ENCODE results near the gene CDK11B.

The CDK11B gene

GRCh38 chr1:1627261-1627828 lies 31.5 kb downstream of the CDK11B start:
- no peak for DNase-seq (ENCODE audit: low read depth)

- no peak for DNase-seq (ENCODE audit: low read depth)
Observed at GRCh38 chr1:1626207-1627141, 32.3 kb downstream of the CDK11B start.

- DNase-seq (ENCODE audit: low read depth), result no peak
Observed at GRCh38 chr1:1625824-1626206, 33.0 kb downstream of the CDK11B start.

DNA sequence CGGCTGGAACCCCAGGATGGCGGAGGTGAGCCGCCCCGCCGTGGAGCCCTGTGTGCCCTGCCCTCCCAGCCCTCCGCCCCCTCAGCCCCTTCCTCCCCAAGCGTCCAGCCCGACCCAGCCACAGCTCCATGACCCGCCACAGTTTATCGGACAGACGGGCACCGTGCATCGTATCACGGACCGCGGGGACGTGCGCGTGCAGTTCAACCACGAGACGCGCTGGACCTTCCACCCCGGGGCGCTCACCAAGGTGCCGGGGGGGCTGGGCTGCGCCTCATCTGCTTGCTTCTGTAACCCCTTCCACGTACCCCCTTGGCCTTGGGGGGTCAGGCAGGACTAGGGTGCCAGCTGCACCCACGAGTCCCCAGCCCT lies 33.4 kb downstream of the CDK11B start:
- no peak for DNase-seq (ENCODE audit: low read depth)

DNA sequence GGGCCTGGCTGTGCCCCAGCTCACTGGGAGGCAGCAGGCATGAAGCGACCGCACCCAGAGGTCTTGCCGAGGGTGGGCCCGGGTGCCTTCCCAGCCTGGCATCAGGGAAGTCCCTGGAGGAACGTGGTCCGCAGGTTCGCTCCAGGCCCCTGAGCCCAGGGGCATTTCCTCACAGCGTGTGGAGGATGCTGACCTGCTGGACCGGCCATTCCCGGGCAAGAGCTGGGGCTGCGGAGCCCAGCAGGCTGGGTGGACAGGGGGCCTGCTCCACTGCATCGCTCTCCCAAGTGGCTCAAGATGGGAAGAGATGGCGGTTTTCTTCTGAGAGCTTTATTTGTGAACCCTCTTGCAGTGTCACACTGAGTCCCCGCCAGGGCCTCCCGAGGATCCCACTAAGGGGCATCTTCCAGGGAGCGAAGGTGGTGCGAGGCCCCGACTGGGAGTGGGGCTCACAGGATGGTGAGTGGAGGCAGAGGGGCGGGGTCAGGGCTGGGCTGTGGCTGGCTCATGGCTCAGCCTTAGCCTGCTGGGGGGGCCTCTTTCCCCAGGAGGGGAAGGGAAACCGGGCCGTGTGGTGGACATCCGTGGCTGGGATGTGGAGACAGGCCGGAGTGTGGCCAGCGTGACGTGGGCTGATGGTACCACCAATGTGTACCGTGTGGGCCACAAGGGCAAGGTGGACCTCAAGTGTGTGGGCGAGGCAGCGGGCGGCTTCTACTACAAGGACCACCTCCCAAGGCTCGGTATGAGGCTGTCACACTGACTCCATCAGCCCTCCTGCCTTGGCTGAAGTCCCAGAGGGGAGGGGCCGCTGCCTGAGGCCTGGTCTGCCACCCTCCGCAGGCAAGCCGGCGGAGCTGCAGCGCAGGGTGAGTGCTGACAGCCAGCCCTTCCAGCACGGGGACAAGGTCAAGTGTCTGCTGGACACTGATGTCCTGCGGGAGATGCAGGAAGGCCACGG lies 34.1 kb downstream of the CDK11B start:
- no peak for DNase-seq (ENCODE audit: low read depth)

- DNase-seq (ENCODE audit: low read depth), result no peak
Observed at GRCh38 chr1:1623631-1624442, 35.0 kb downstream of the CDK11B start.

DNA sequence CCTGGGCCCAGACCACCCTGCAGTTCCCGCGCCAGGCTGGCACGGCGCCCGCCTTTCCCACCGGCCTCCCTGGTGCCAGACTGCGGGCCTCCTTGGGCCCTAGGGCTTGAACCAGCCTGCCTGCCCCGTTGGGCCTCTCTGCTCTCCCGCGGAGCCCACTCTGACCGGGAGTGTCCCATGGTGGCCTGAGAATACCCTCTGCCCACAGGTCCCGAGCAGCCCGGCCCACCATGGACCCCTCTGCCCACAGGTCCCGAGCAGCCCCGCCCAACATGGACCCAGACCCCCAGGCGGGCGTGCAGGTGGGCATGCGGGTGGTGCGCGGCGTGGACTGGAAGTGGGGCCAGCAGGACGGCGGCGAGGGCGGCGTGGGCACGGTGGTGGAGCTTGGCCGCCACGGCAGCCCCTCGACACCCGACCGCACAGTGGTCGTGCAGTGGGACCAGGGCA lies 35.6 kb downstream of the CDK11B start:
- no peak for DNase-seq (ENCODE audit: low read depth)

- DNase-seq (ENCODE audit: low read depth), result no peak
Observed at GRCh38 chr1:1622788-1623094, 36.1 kb downstream of the CDK11B start.

GRCh38 chr1:1622010-1622787 lies 36.6 kb downstream of the CDK11B start:
- DNase-seq (ENCODE audit: low read depth), result no peak

DNA sequence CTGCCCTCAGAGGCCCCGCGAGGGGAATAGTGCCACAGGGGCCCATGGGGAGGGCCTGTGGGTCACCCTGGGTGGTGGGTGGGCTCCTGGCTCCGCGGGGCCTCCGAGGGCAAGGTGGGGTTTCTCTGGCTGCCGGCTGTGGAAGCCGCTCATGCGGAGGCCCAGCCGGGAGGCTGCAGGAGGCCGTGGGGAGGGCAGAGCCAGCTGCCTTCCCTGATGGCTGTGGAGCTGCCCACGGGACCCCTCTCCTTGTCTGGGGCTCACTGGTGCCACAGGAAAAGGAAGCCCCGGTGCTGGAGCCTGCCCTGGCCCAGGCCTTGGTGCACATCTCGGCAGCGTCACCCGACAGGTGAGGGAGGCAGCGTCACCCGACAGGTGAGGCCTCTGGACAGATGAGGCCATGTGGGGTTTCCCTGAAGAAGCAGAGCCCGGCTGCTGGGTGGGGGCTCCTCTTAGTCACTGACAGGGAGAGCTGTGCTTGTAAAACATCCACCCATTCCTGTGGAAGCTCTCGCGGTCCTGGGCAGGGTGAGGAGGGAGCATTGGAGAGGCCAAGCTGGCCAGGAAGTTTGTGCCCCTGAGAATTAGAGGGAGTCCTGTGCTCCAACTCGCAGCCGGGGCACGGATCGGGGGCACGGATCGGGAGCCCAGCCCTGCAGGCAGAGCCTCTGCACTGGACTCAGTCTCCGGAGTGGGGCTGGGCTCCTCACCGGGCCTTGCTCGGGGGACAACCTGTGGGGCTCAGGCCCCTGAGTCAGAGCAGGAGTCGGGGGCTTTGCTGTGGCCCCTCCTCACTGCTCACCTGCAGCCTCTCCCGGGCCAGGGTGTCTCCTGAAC lies 37.4 kb downstream of the CDK11B start:
- DNase-seq (ENCODE audit: low read depth), result no peak

DNA sequence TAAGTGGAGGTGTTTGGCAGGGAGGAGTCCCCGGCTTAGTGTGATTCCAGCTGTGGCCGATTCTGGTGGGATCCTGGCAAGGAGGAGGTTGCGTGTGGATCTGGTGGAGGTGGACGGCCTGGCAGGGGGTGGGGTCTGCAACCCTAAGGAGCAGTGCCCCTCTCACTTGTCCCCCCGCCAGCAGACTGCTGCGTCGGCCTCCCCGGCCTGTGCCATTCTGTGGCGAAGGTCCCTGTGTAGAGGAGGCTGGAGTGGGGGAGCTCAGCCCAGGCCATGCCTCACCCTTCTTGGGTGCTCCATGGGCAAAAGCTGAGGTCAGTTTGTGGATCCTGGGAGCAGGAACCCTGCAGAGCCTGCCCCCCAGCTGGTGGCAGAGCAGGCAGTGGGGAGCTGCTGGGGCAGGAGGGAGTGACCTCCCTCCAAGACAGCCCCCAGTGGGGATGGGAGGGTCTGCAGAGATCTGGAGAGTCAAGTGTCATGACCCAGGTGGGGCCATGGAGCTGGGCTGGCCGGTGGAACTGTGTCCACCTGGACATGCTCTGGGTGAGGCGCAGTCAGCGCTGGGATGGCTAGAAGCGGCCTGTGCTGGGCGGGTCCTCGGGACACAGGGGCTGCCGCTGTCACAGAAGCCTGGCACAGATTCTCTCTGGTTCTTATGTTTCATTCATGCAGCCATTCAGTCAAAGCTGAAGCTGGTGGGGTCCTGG lies 38.2 kb downstream of the CDK11B start:
- no peak for DNase-seq (ENCODE audit: low read depth)

GRCh38 chr1:1619917-1620361 lies 38.9 kb downstream of the CDK11B start:
- DNase-seq (ENCODE audit: low read depth), result no peak

- no peak for DNase-seq (ENCODE audit: low read depth)
Observed at GRCh38 chr1:1618396-1619068, 40.3 kb downstream of the CDK11B start.

- DNase-seq (ENCODE audit: low read depth), result no peak
Observed at GRCh38 chr1:1617925-1618324, 40.9 kb downstream of the CDK11B start.

DNA sequence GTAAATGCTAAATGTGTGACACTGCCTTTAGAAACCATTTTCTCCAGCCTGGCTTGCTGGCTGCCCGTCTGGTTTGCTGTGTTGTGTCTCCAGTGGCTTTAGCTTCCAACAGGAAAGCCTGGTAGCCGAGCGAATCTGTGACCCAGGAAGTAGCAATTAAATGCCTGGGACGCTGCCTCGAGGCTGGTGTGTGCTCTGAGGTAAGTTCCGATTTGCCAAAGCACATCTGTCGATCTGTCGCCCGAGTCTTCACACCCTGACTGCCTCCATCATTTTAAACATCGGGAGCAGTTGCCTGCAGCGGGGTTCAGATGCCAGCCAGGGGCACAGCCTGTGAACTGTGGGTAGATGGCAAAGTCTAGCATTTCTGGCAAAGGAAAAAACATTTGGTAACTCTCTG lies 41.3 kb downstream of the CDK11B start:
- no peak for DNase-seq (ENCODE audit: low read depth)

- DNase-seq (ENCODE audit: low read depth), result no peak
Observed at GRCh38 chr1:1616838-1617237, 42.0 kb downstream of the CDK11B start.

DNA sequence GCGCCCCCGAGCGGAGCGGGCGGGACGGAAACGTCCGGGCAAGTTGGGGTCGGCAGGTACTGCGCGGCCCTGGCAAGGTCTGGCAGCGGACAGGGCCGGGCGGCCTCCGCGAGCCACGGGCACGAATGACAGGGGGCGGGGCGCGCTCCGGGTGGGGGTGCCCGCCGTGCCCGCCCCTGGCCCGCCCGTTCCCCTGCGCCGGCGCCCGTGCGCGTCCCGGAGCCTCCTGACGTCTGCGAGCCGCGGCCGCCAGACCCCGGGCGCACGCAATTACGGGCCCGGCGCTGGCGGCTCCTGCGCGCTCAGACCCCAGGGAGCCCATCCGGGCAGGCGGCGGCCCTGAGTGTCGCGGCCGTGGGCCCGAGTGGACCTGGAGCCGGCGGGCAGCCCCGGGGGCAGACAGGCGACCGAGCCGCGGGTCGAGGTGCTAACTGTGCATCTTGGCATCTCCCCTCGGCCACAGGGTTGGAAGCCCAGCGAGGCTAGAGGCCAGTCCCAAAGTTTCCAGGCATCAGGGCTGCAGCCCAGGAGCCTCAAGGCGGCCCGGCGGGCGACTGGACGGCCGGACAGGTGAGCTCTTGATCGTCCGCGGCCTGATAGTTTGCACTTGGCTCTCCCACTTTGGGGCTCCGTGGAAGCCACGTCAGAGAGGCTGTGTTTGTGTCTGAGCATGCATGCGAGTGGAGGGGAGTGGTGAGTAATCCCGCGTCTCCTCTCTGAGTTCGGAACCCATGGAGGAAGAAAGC lies 42.6 kb downstream of the CDK11B start:
- no peak for DNase-seq (ENCODE audit: low read depth)

Data from activated T-helper 1 cell treated with Interleukin-2 at 50 U/mL for 16 hours (primary cell).